PC-3 (cell line): ENCODE data around the gene CCNK.

Experiments used
- EZH2 ChIP-seq: fragments of 300-600 bp; sonication (generic); IDR thresholded peaks from one replicate; pipeline ENCODE4 v1.6.1; 2017; ENCODE audit warnings: antibody characterized with exemption, mild to moderate bottlenecking, low read length; ENCODE audit not compliant: unreplicated experiment
- EZH2phosphoT487 ChIP-seq: fragments of 300-600 bp; sonication (generic); IDR thresholded peaks from 2 replicates; pipeline ENCODE4 v1.6.1; 2018; ENCODE audit warnings: mild to moderate bottlenecking, antibody characterized with exemption, low read length, borderline replicate concordance
- TF ChIP-seq, protein P1 (sequence below): fragments of 300-600 bp; sonication (generic); conservative IDR thresholded peaks from 2 replicates; pipeline ENCODE4 v1.5.1; 2017; ENCODE audit warnings: antibody characterized with exemption, low read depth, mild to moderate bottlenecking, low read length

- TF ChIP-seq, protein P1, sequence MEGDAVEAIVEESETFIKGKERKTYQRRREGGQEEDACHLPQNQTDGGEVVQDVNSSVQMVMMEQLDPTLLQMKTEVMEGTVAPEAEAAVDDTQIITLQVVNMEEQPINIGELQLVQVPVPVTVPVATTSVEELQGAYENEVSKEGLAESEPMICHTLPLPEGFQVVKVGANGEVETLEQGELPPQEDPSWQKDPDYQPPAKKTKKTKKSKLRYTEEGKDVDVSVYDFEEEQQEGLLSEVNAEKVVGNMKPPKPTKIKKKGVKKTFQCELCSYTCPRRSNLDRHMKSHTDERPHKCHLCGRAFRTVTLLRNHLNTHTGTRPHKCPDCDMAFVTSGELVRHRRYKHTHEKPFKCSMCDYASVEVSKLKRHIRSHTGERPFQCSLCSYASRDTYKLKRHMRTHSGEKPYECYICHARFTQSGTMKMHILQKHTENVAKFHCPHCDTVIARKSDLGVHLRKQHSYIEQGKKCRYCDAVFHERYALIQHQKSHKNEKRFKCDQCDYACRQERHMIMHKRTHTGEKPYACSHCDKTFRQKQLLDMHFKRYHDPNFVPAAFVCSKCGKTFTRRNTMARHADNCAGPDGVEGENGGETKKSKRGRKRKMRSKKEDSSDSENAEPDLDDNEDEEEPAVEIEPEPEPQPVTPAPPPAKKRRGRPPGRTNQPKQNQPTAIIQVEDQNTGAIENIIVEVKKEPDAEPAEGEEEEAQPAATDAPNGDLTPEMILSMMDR, result no peak
- TF ChIP-seq EZH2phosphoT487 (no peak), EZH2 (no peak)
These were observed 58.3 kb downstream of the CCNK start for GRCh38 chr14:99539491-99539890.
